ENCODE results near the gene CTSH.

CTSH gene

GRCh38 chr15:78944669-78945407 lies at the start of gene CTSH:
Gene CTSH (minus strand): TSS chr15:78945046. CDS start chr15:78944981, 65 bp downstream.
- ATAC-seq (replicated peaks) = peak; percentile 88 to 90
- DNase-seq = peak; percentile 72
- Mint-ChIP-seq H3K9me3 (no peaks in the 10 kb centered on the region), H3K4me3 (peak within 1 kb of the TSS; percentile 98 to 99), H3K4me1 (peaks cover 11 to 37% of the 10 kb centered on the region in 2 donors), H3K27me3 (no peaks in the 10 kb centered on the region), H3K27ac (peak within 1 kb of the TSS; percentile 95), H3K36me3 (peaks cover 17 to 22% of the 10 kb centered on the region in 2 donors)

GRCh38 chr15:78993931-78994530 lies 49.2 kb upstream of the CTSH start:
- H3K4me3 Mint-ChIP-seq = no peak overlapping the region
- peaks cover 0 to 11% of the 10 kb centered on the region in 2 donors for H3K27me3 Mint-ChIP-seq
- peaks cover 6 to 9% of the 10 kb centered on the region in 2 donors for H3K36me3 Mint-ChIP-seq
- no peak for DNase-seq
- H3K9me3 Mint-ChIP-seq = no peaks in the 10 kb centered on the region
- no peak for ATAC-seq (replicated peaks)
- H3K4me1 Mint-ChIP-seq = peaks cover 18 to 23% of the 10 kb centered on the region in 2 donors
- no peak overlapping the region for H3K27ac Mint-ChIP-seq

GRCh38 chr15:78993257-78993930 lies 48.5 kb upstream of the CTSH start:
- Mint-ChIP-seq H3K4me1 (peaks cover 21 to 29% of the 10 kb centered on the region in 2 donors), H3K9me3 (no peaks in the 10 kb centered on the region), H3K27ac (peak overlapping the region; percentile 65), H3K36me3 (peaks cover 6 to 9% of the 10 kb centered on the region in 2 donors), H3K27me3 (peaks cover 0 to 11% of the 10 kb centered on the region in 2 donors), H3K4me3 (no peak overlapping the region)
- no peak for DNase-seq
- no peak for ATAC-seq (replicated peaks)

- Mint-ChIP-seq H3K27me3 (peaks cover 0 to 11% of the 10 kb centered on the region in 2 donors), H3K9me3 (no peaks in the 10 kb centered on the region), H3K4me1 (peaks cover 26 to 37% of the 10 kb centered on the region in 2 donors), H3K4me3 (peak overlapping the region in 1 of 2 donors; percentile 1), H3K27ac (peak overlapping the region; percentile 65), H3K36me3 (peaks cover 6 to 9% of the 10 kb centered on the region in 2 donors)
- DNase-seq (no peak), ATAC-seq (replicated peaks) (peak in 1 of 2 donors; percentile 26)
These were observed 47.8 kb upstream of the CTSH start for GRCh38 chr15:78992416-78993256.

- ATAC-seq (replicated peaks) (no peak), DNase-seq (no peak)
- no peak overlapping the region for H3K27ac Mint-ChIP-seq
- H3K4me3 Mint-ChIP-seq = no peak overlapping the region
- H3K9me3 Mint-ChIP-seq = no peaks in the 10 kb centered on the region
- peaks cover 0 to 11% of the 10 kb centered on the region in 2 donors for H3K27me3 Mint-ChIP-seq
- peaks cover 27 to 40% of the 10 kb centered on the region in 2 donors for H3K4me1 Mint-ChIP-seq
- H3K36me3 Mint-ChIP-seq = peaks cover 6 to 9% of the 10 kb centered on the region in 2 donors
These were observed 47.0 kb upstream of the CTSH start for GRCh38 chr15:78991879-78992278.

- DNase-seq (no peak), ATAC-seq (replicated peaks) (no peak)
- Mint-ChIP-seq H3K27me3 (peaks cover 0 to 11% of the 10 kb centered on the region in 2 donors), H3K27ac (no peak overlapping the region), H3K4me3 (no peak overlapping the region), H3K36me3 (peaks cover 4 to 6% of the 10 kb centered on the region in 2 donors), H3K4me1 (peaks cover 27 to 40% of the 10 kb centered on the region in 2 donors), H3K9me3 (no peaks in the 10 kb centered on the region)
These were observed 46.6 kb upstream of the CTSH start for GRCh38 chr15:78991476-78991875.

GRCh38 chr15:78990278-78990677 lies 45.4 kb upstream of the CTSH start:
- peaks cover 4 to 6% of the 10 kb centered on the region in 2 donors for H3K36me3 Mint-ChIP-seq
- no peak for DNase-seq
- no peak overlapping the region for H3K4me3 Mint-ChIP-seq
- H3K27ac Mint-ChIP-seq = peak overlapping the region; percentile 59
- H3K4me1 Mint-ChIP-seq = peaks cover 23 to 34% of the 10 kb centered on the region in 2 donors
- ATAC-seq (replicated peaks) = no peak
- no peaks in the 10 kb centered on the region for H3K9me3 Mint-ChIP-seq
- peaks cover 0 to 11% of the 10 kb centered on the region in 2 donors for H3K27me3 Mint-ChIP-seq

GRCh38 chr15:78989701-78990240 lies 44.9 kb upstream of the CTSH start:
- Mint-ChIP-seq H3K9me3 (no peaks in the 10 kb centered on the region), H3K27me3 (peaks cover 0 to 11% of the 10 kb centered on the region in 2 donors), H3K36me3 (peaks cover 4 to 6% of the 10 kb centered on the region in 2 donors), H3K27ac (peak overlapping the region; percentile 59), H3K4me1 (peaks cover 23 to 34% of the 10 kb centered on the region in 2 donors), H3K4me3 (no peak overlapping the region)
- no peak for ATAC-seq (replicated peaks)
- no peak for DNase-seq

- Mint-ChIP-seq H3K4me1 (peaks cover 25 to 39% of the 10 kb centered on the region in 2 donors), H3K27ac (peak overlapping the region; percentile 77), H3K36me3 (peaks cover 7 to 11% of the 10 kb centered on the region in 2 donors), H3K27me3 (peaks cover 5 to 20% of the 10 kb centered on the region in 2 donors), H3K9me3 (no peaks in the 10 kb centered on the region), H3K4me3 (no peak overlapping the region)
- ATAC-seq (replicated peaks) (peak; percentile 80 to 83), DNase-seq (no peak)
These were observed 43.6 kb upstream of the CTSH start for GRCh38 chr15:78988361-78988911.

GRCh38 chr15:78987556-78988360 lies 42.9 kb upstream of the CTSH start:
- H3K27me3 Mint-ChIP-seq = peaks cover 5 to 20% of the 10 kb centered on the region in 2 donors

GRCh38 chr15:78985859-78986475 lies 41.1 kb upstream of the CTSH start:
- Mint-ChIP-seq H3K27me3 (peaks cover 5 to 20% of the 10 kb centered on the region in 2 donors), H3K9me3 (no peaks in the 10 kb centered on the region)

More at GRCh38 chr15:78987556-78988360, 42.9 kb upstream of the CTSH start:
- H3K36me3 Mint-ChIP-seq = peaks cover 4 to 7% of the 10 kb centered on the region in 2 donors
- H3K9me3 Mint-ChIP-seq = no peaks in the 10 kb centered on the region
- no peak for DNase-seq
- ATAC-seq (replicated peaks) = peak in 1 of 2 donors; percentile 11
- H3K27ac Mint-ChIP-seq = no peak overlapping the region
- H3K4me3 Mint-ChIP-seq = no peak overlapping the region
- H3K4me1 Mint-ChIP-seq = peaks cover 18 to 34% of the 10 kb centered on the region in 2 donors

GRCh38 chr15:78984041-78984440 lies 39.2 kb upstream of the CTSH start:
- H3K27me3 Mint-ChIP-seq = peaks cover 5 to 9% of the 10 kb centered on the region in 2 donors
- peaks cover 3 to 4% of the 10 kb centered on the region in 2 donors for H3K36me3 Mint-ChIP-seq
- H3K4me1 Mint-ChIP-seq = peaks cover 23 to 44% of the 10 kb centered on the region in 2 donors
- H3K4me3 Mint-ChIP-seq = no peak overlapping the region
- ATAC-seq (replicated peaks) (no peak), DNase-seq (no peak)
- no peak overlapping the region for H3K27ac Mint-ChIP-seq
- H3K9me3 Mint-ChIP-seq = no peaks in the 10 kb centered on the region

More at GRCh38 chr15:78985859-78986475, 41.1 kb upstream of the CTSH start:
- DNase-seq (no peak), ATAC-seq (replicated peaks) (no peak)
- Mint-ChIP-seq H3K4me1 (peaks cover 15 to 28% of the 10 kb centered on the region in 2 donors), H3K36me3 (peaks cover 4 to 5% of the 10 kb centered on the region in 2 donors), H3K27ac (no peak overlapping the region), H3K4me3 (no peak overlapping the region)

Data from stimulated activated naive B cell treated with anti-CD40 and anti-IgM and Interleukin-4, amounts not matched to agents 10 μg/mL and 1 μg/mL and 100 μg/mL, for 72 hours (primary cell).